Neural cell (in vitro differentiated cells): ENCODE measurements around the gene PRM1.

ENCODE experiments used
- CTCF ChIP-seq: fragments of 450-650 bp; IDR thresholded peaks from 2 replicates; pipeline ENCODE4 v1.5.1; 2014; ENCODE audit warnings: antibody characterized with exemption, mild to moderate bottlenecking, moderate library complexity; ENCODE audit not compliant: poor library complexity, severe bottlenecking
- EP300 ChIP-seq: fragments of 450-650 bp; conservative IDR thresholded peaks from 2 replicates; pipeline ENCODE4 v1.6.1; 2014; ENCODE audit warnings: antibody characterized with exemption, mild to moderate bottlenecking, moderate library complexity; ENCODE audit not compliant: poor library complexity, severe bottlenecking
- EZH2 ChIP-seq: fragments of 200-600, 300-800 bp; shearing (Covaris generic), sonication (generic); IDR thresholded peaks from 2 replicates; pipeline ENCODE4 v1.6.1; 2014; ENCODE audit warnings: antibody characterized with exemption, low read length, borderline replicate concordance, mild to moderate bottlenecking; ENCODE audit not compliant: insufficient read depth, poor library complexity, severe bottlenecking
- MXI1 ChIP-seq: fragments of 450-650 bp; conservative IDR thresholded peaks from 2 replicates; pipeline ENCODE4 v1.6.1; 2014; ENCODE audit warnings: antibody characterized with exemption, mild to moderate bottlenecking; ENCODE audit not compliant: poor library complexity, severe bottlenecking
- POLR2AphosphoS5 ChIP-seq: IDR thresholded peaks from 2 replicates; pipeline ENCODE4 v1.6.1; 2012
- RAD21 ChIP-seq: fragments of 450-650 bp; conservative IDR thresholded peaks from 2 replicates; pipeline ENCODE4 v1.6.1; 2014; ENCODE audit warnings: antibody characterized with exemption, mild to moderate bottlenecking, moderate library complexity
- REST ChIP-seq: IDR thresholded peaks from 2 replicates; pipeline ENCODE4 v1.6.1; 2012; ENCODE audit warnings: borderline replicate concordance
- SMC3 ChIP-seq: fragments of 450-650 bp; conservative IDR thresholded peaks from 2 replicates; pipeline ENCODE4 v1.6.1; 2014; ENCODE audit warnings: antibody characterized with exemption, mild to moderate bottlenecking, moderate library complexity; ENCODE audit not compliant: poor library complexity
- TAF1 ChIP-seq: IDR thresholded peaks from 2 replicates; pipeline ENCODE4 v1.6.1; 2012; ENCODE audit warnings: low read depth

- TF ChIP-seq RAD21 (no peak), POLR2AphosphoS5 (no peak), CTCF (no peak), REST (no peak), TAF1 (no peak), EZH2 (no peak), EP300 (no peak), MXI1 (no peak), SMC3 (no peak)
These were observed 26.0 kb upstream of the PRM1 start for GRCh38 chr16:11306997-11307638.
